Subcutaneous adipose tissue (tissue), 4 donors: ENCODE data around the gene CPSF2. TPM values are rescaled to one million over a fixed set of nuclear protein-coding genes. Genes with fewer than 3 reads are reported as not detected.

Experiments
- total RNA-seq, 4 donors: library from RNA; depleted of rRNA; stranded (reverse); fragments of >200 nt; gene quantifications; one replicate each; pipeline ENCODE4 v1.1.0, GENCODE V29; 2016
- TF ChIP-seq, protein P1 (sequence below): fragments of 450-650 bp; IDR thresholded peaks from one replicate; pipeline ENCODE4 v1.5.1; 2016; ENCODE audit warnings: low read depth, mild to moderate bottlenecking, control low read depth, antibody characterized with exemption, moderate library complexity

Gene CPSF2
- total RNA-seq, 4 donors from 2014 or later, result 19.6 to 32.5 (median 20.9) TPM

DNA sequence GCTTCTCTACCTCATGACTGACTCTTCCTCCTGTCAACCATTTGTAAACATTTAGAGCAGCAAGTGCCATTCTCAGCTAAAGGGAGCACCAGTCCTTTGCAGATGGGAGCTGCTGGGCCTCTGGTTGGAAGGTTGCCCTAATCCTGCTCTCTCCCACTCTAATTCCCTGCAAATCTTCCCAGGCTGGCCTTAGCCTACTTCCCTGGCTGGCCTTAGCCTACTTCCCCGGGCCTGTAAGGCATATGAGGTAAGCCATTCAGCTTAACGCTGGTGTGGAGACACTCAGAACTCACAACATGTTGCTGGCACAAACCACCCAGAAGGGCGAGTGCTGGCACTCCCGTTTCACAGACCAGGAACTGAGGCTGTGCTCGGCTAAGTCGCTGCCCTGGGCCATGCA is 69.0 kb downstream of the CPSF2 start:
- TF ChIP-seq, protein P1, sequence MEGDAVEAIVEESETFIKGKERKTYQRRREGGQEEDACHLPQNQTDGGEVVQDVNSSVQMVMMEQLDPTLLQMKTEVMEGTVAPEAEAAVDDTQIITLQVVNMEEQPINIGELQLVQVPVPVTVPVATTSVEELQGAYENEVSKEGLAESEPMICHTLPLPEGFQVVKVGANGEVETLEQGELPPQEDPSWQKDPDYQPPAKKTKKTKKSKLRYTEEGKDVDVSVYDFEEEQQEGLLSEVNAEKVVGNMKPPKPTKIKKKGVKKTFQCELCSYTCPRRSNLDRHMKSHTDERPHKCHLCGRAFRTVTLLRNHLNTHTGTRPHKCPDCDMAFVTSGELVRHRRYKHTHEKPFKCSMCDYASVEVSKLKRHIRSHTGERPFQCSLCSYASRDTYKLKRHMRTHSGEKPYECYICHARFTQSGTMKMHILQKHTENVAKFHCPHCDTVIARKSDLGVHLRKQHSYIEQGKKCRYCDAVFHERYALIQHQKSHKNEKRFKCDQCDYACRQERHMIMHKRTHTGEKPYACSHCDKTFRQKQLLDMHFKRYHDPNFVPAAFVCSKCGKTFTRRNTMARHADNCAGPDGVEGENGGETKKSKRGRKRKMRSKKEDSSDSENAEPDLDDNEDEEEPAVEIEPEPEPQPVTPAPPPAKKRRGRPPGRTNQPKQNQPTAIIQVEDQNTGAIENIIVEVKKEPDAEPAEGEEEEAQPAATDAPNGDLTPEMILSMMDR, result no peak

DNA sequence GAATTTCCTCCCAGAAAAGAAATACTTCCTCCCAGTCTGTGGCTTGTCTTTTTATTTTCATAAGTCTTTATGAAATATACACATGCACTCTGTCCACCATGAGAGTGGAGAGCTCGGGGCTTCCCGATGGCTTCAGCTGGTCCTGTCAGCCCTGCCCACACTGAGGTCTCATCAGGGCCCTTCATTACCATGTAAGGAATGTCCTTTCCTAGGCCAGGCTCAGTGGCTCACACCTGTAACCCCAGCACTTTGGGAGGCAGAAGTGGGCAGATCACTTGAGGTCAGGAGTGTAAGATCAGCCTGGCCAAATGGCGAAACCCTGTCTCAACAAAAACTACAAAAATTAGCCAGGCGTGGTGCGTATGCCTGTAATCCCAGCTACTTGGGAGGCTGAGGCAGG is 77.0 kb downstream of the CPSF2 start:
- TF ChIP-seq, protein P1, result no peak

DNA sequence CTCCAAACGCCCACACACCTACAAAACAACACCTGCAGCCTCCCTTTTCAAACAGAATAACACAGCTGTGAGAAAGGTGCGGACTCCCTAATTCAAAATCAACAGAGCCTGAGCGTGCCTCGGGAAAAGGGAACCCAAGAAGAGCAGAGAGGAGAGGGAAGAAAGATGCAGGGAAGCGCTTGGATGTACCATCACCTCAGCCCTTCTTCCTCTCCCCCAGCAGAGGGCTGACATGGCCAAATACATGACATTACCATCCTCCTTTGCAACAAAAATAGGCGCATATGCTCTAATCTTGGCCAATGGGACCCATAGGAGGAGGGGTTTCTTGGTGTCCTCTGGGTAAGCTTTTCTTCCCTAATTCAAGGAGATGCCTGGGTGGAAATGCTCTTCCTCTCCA is 78.0 kb downstream of the CPSF2 start:
- TF ChIP-seq, protein P1, result no peak

DNA sequence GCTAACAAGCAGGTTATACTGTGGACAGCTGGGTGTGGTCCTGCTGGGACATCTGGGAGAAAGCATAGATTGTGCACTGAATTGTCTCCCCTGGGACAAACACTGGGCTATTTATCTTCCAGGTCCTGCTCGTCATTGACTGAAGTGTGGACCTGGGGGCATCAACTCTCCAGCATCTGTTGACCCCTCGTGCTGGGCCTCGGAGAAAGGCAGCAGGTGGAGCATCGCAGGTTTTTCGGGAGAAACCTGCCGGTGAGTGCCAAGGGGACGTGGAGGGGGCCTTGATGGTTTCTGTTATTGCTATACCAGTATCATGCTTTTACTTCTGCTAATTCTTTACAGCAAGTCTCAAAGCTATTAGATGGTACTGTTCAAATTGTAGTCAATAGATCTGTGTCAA is 81.3 kb downstream of the CPSF2 start:
- TF ChIP-seq, protein P1, result no peak

DNA sequence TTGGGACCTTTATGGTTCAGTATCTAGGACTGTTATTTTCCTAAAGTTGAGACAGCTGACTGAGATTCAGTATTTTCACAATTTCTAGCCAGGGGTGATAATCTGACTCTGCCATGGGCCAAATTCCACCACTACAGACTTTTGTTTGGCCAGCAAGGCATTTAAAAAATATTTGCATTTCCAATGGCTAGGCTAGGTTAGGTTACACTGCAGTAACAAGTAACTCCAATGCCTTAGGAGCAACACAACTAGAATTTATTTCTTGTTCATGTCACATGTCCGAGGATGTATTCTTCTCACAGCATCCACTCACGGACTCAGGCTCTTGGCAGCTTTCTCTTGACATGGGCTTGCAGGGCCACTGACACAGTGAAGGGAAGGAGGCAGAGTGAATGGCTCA is 83.0 kb downstream of the CPSF2 start:
- TF ChIP-seq, protein P1, result no peak

DNA sequence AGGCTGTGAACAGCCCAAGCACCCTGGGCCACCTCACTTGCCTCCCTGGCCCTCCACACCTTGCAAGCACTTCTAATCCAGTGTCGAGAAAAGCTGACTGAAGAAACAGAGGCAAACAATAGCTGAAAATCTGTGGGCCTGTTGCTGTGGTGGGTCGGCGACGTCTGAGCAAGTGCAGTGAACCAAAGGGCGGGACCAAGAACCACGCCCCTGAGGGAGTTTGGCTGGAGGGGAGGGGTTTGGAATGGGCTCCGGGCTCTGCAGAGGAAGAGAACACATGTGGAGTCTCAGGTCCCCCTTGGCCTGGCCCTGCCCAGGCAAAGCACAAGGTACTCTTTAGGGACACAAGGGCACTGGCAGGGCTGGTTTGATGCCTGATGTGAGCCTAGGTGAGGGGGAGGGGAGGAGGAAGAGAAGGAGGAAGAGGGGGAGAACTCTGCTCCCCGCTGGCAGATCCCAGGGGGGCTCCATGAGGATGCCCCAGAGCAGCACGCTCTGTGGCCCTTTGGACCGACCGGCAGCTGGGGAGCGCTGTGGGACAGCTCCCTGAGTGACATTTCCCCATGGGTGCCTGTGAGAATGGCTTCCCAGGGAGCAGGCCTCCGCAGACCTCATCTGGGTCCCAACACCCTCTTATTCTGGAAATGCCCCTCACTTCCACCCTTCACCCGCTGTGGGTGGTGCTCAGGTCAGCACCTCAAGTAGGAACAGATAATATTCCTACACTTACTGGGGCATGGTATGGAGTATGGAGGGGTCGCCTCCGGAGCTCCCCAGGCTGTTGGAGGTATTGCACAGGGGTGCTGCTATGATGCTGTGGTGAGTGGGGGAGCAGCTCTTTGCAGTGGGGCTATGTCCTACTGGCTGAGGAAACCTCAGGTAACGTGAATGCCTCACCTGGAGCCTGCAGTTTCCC is 85.5 kb downstream of the CPSF2 start:
- TF ChIP-seq, protein P1, result no peak

DNA sequence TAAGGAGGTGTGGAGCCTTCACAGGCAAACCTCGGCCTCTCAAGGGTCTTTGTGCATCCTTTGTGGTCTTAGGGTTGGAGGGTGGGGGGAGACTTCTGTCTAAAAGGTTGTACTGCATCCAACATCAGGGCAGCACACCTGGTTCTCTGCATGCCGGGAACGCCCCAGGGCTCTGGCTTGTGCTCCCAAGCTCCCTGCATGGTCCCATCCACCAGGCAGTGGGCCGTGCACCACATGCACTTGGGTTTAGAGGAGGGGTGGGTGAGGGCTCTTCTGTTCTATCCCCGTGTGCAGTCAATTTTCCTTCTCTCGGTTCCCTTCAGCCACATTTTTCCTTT is 86.1 kb downstream of the CPSF2 start:
- TF ChIP-seq, protein P1, result no peak
